ENCODE data around the gene HIVEP3. TPM values are rescaled to one million over a fixed set of nuclear protein-coding genes. Genes with fewer than 3 reads are reported as not detected.
A peak's percentile ranks its signal among the peaks of the same experiment; 100 is the strongest.

The HIVEP3 gene
- total RNA-seq, 2 donors from 2014 or later = 3.4 to 4.0 TPM

DNA sequence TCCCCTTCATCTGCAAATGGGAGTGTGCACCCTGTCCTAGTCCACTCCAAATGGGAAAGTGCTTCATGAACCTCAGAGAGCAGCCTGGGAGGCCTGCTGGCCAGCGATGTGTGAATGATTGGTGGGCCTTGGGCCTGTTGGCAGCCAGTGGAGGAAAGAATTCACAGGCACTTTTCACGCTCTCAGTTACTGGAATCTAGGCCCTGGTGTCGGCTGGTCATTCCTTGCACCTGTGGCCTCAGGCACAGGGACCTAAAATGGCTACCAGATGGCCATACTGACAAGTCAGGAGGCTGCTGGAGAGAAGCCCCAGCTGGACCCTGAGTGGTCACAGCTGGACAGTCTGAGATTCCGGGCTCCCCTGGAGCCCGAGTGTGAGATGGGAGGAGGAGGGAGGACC, 415.8 kb downstream of the HIVEP3 start:
- Histone ChIP-seq H3K4me1 (peaks cover 49% of the 10 kb centered on the region), H3K9me3 (no peaks in the 10 kb centered on the region), H3K4me3 (no peak overlapping the region), H3K27ac (peak overlapping the region in 2 of 4 donors; percentile 83 to 90), H3K36me3 (replicated peaks in 1 of 2; ENCODE audit: insufficient read depth in 1 of 2, low read depth in 2 of 2) (no peaks in the 10 kb centered on the region), H3K27me3 (no peaks in the 10 kb centered on the region)
- peak in 1 of 4 donors; percentile 13 for DNase-seq
- no peak for ATAC-seq
- TF ChIP-seq CTCF (IDR thresholded peaks at IDR 0.05) (no peak), POLR2A (IDR thresholded peaks at IDR 0.05) (no peak)
- 89 to 100% methylated on average over 4 to 5 of the region's 5 CpGs for WGBS, 2 donors
- intact Hi-C loops (cut with DNase I) = no loop called here

DNA sequence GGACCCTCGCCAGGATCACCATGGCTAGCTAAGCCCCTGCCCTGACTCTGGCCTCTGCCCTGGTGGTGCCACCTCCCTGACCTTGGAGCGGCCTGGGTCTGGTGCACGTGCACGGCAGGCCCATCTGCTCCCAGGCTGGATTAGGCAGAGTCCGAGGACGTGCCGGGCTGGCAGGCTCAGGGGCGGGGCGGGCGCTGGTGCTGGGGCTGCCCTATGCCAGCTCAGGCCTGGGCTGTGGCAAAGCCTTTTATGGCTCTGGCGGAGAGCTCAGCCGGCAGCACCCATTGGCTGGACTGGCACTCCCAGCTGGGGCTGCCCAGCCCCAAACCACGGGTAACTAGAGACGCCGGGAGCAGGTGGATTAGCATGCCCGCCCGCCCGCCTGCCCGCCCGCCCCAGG, 417.1 kb downstream of the HIVEP3 start:
- H3K4me3 ChIP-seq = no peak overlapping the region
- peaks cover 62% of the 10 kb centered on the region for H3K4me1 ChIP-seq
- WGBS, 2 donors = 53 to 92% methylated on average over 13 to 16 of the region's 20 CpGs
- H3K36me3 ChIP-seq (replicated peaks in 1 of 2; ENCODE audit: insufficient read depth in 1 of 2, low read depth in 2 of 2) = no peaks in the 10 kb centered on the region
- ATAC-seq (peak; percentile 17), DNase-seq (peak; percentile 61 to 87 (median 82))
- peak overlapping the region; percentile 80 to 90 (median 86) for H3K27ac ChIP-seq
- no peaks in the 10 kb centered on the region for H3K27me3 ChIP-seq
- no peaks in the 10 kb centered on the region for H3K9me3 ChIP-seq
- TF ChIP-seq CTCF (IDR thresholded peaks at IDR 0.05) (no peak), POLR2A (IDR thresholded peaks at IDR 0.05) (no peak)
- intact Hi-C loops (cut with DNase I) = no loop called here

GRCh38 chr1:41500781-41501518, 417.8 kb downstream of the HIVEP3 start:
- Histone ChIP-seq H3K4me3 (no peak overlapping the region), H3K27me3 (no peaks in the 10 kb centered on the region), H3K36me3 (replicated peaks in 1 of 2; ENCODE audit: insufficient read depth in 1 of 2, low read depth in 2 of 2) (no peaks in the 10 kb centered on the region), H3K27ac (peak overlapping the region; percentile 80 to 90 (median 86)), H3K9me3 (no peaks in the 10 kb centered on the region), H3K4me1 (peaks cover 69% of the 10 kb centered on the region)
- ATAC-seq (peak; percentile 23), DNase-seq (no peak)
- 48 to 57% methylated on average over 7 of the region's 7 CpGs for WGBS, 2 donors
- intact Hi-C loops (cut with DNase I) = no loop called here
- TF ChIP-seq POLR2A (IDR thresholded peaks at IDR 0.05) (no peak), CTCF (IDR thresholded peaks at IDR 0.05) (no peak)

- Histone ChIP-seq H3K36me3 (replicated peaks in 1 of 2; ENCODE audit: insufficient read depth in 1 of 2, low read depth in 2 of 2) (no peaks in the 10 kb centered on the region), H3K4me1 (peaks cover 74% of the 10 kb centered on the region), H3K9me3 (no peaks in the 10 kb centered on the region), H3K27me3 (no peaks in the 10 kb centered on the region), H3K4me3 (no peak overlapping the region), H3K27ac (peak overlapping the region; percentile 80 to 90 (median 86))
- TF ChIP-seq POLR2A (IDR thresholded peaks at IDR 0.05) (peak in 2 of 3 donors; percentile 55 to 61), CTCF (IDR thresholded peaks at IDR 0.05) (peak in 2 of 7 experiments; percentile 6 to 14)
- intact Hi-C loops (cut with DNase I) = no loop called here
- DNase-seq (peak; percentile 92 to 97 (median 96)), ATAC-seq (peak; percentile 84)
- 8 to 45% methylated on average over 4 to 10 of the region's 10 CpGs for WGBS, 2 donors
Measured at GRCh38 chr1:41500378-41500777, 418.3 kb downstream of the HIVEP3 start.

GRCh38 chr1:41499591-41499990, 419.1 kb downstream of the HIVEP3 start:
- Histone ChIP-seq H3K36me3 (replicated peaks in 1 of 2; ENCODE audit: insufficient read depth in 1 of 2, low read depth in 2 of 2) (no peaks in the 10 kb centered on the region), H3K9me3 (no peaks in the 10 kb centered on the region), H3K4me3 (no peak overlapping the region), H3K27me3 (no peaks in the 10 kb centered on the region), H3K4me1 (peaks cover 80% of the 10 kb centered on the region), H3K27ac (peak overlapping the region; percentile 48 to 90 (median 86))
- intact Hi-C loops (cut with DNase I) = no loop called here
- WGBS, 2 donors = 18 to 34% methylated on average over 2 of the region's 2 CpGs
- TF ChIP-seq CTCF (IDR thresholded peaks at IDR 0.05) = no peak
- no peak for TF ChIP-seq POLR2A (IDR thresholded peaks at IDR 0.05)
- DNase-seq (peak in 2 of 4 donors; percentile 50 to 56), ATAC-seq (no peak)

Data from body of pancreas (tissue), 4 donors.